NCI-H2081 (cell line): ENCODE results near the gene GNLY.

Source experiments
- DNase-seq, 2 experiments: peaks; one replicate each; lab custom pipeline; 2025; lab: John Stamatoyannopoulos, UW

GNLY gene

GRCh38 chr2:85728883-85729824 is 35.0 kb downstream of the GNLY start:
- peak; percentile 59 to 74 for DNase-seq

GRCh38 chr2:85729825-85730510 is 35.8 kb downstream of the GNLY start:
- DNase-seq: no peak

- no peak for DNase-seq
These were observed 36.6 kb downstream of the GNLY start for GRCh38 chr2:85730686-85731230.

- DNase-seq: no peak
These were observed 37.4 kb downstream of the GNLY start for GRCh38 chr2:85731606-85732005.

- DNase-seq: no peak
These were observed 38.4 kb downstream of the GNLY start for GRCh38 chr2:85732467-85733120.

GRCh38 chr2:85733121-85733960 is 39.2 kb downstream of the GNLY start:
- no peak for DNase-seq

GRCh38 chr2:85734015-85734414 is 39.9 kb downstream of the GNLY start:
- no peak for DNase-seq

GRCh38 chr2:85734942-85735608 is 40.9 kb downstream of the GNLY start:
- no peak for DNase-seq

- DNase-seq: no peak
These were observed 41.5 kb downstream of the GNLY start for GRCh38 chr2:85735691-85736090.

- no peak for DNase-seq
These were observed 42.5 kb downstream of the GNLY start for GRCh38 chr2:85736456-85737355.

- no peak for DNase-seq
These were observed 43.3 kb downstream of the GNLY start for GRCh38 chr2:85737481-85737880.

GRCh38 chr2:85737961-85738360 is 43.8 kb downstream of the GNLY start:
- no peak for DNase-seq

- no peak for DNase-seq
These were observed 46.0 kb downstream of the GNLY start for GRCh38 chr2:85740193-85740592.

- DNase-seq: no peak
These were observed 47.2 kb downstream of the GNLY start for GRCh38 chr2:85741211-85741832.

- DNase-seq: peak; percentile 59 to 78
These were observed 47.8 kb downstream of the GNLY start for GRCh38 chr2:85741833-85742455.

GRCh38 chr2:85743304-85743978 is 49.3 kb downstream of the GNLY start:
- no peak for DNase-seq

GRCh38 chr2:85744055-85744454 is 49.9 kb downstream of the GNLY start:
- no peak for DNase-seq
